IMR-90 (cell line): Measurements from ENCODE around the gene BLVRB.

Source experiments
- BHLHE40 ChIP-seq: fragments of 150-350 bp; IDR thresholded peaks from 2 replicates; pipeline ENCODE4 v1.6.1; 2016; ENCODE audit warnings: mild to moderate bottlenecking, low read depth, low read length
- CTCF ChIP-seq: conservative IDR thresholded peaks from 2 replicates; pipeline ENCODE4 v1.5.1; 2012; ENCODE audit warnings: mild to moderate bottlenecking, low read depth, low read length, improper control_type of control experiment
- POLR2A ChIP-seq: IDR thresholded peaks from 2 replicates; pipeline ENCODE4 v1.6.1; 2012; ENCODE audit warnings: mild to moderate bottlenecking, low read depth, low read length
- RAD21 ChIP-seq: IDR thresholded peaks from 2 replicates; pipeline ENCODE4 v1.6.1; 2012; ENCODE audit warnings: low read length, improper control_type of control experiment

GRCh38 chr19:40457048-40457447, 8.5 kb downstream of the BLVRB start:
- no peak for TF ChIP-seq BHLHE40
- no peak for TF ChIP-seq RAD21
- no peak for TF ChIP-seq CTCF
- TF ChIP-seq POLR2A = no peak
